ENCODE data around the gene CEP135. TPM values are rescaled to one million over a fixed set of nuclear protein-coding genes. Genes with fewer than 3 reads are reported as not detected.

The CEP135 gene
- polyA plus RNA-seq, 1 donor from 2014 or later: 5.2 TPM

DNA sequence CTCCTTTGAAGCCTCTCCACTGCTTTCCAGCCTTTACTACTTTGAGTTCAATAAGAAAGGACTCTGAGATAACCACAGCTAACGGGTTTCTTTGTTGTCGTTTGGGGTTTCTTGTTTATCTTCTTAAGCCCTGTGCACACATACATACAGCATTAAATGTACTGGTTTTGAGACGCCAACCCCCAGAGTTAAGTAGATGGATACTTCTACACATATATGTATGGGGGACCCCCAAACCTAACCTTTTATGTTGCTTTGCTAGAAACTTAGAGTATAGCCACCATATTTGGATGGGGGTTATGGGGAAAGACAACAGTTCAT lies 697 bp downstream of the CEP135 start:
- Histone ChIP-seq H3K27ac (ENCODE audit: low read length) (no peak overlapping the region), H2AFZ (ENCODE audit: low read depth, low read length) (peak overlapping the region; percentile 91), H3K36me3 (ENCODE audit: insufficient read depth, low read length) (no peaks in the 10 kb centered on the region), H3K79me2 (replicated peaks; ENCODE audit: insufficient read depth, low read length) (peaks cover 24% of the 10 kb centered on the region), H3F3A (ENCODE audit: insufficient read depth, low read length, poor library complexity, severe bottlenecking) (no peaks in the 10 kb centered on the region), H4K20me1 (ENCODE audit: insufficient read depth) (no peaks in the 10 kb centered on the region), H3K4me3 (ENCODE audit: low read length) (peak overlapping the region; percentile 88), H3K4me2 (ENCODE audit: low read length) (no peak overlapping the region), H3K9me2 (ENCODE audit: insufficient read depth, low read length) (no peaks in the 10 kb centered on the region), H3K27me3 (ENCODE audit: insufficient read depth, low read depth, low read length) (no peaks in the 10 kb centered on the region), H3K9me3 (ENCODE audit: low read length) (no peaks in the 10 kb centered on the region), H3K9ac (ENCODE audit: low read length) (peak overlapping the region; percentile 59)
- TF ChIP-seq POLR2AphosphoS5 (IDR thresholded peaks at IDR 0.05) (no peak), RAD21 (conservative IDR thresholded peaks at IDR 0.05) (no peak), TAF1 (IDR thresholded peaks at IDR 0.05; ENCODE audit: low read depth) (no peak), EZH2 (IDR thresholded peaks at IDR 0.05; ENCODE audit: borderline replicate concordance, insufficient read depth, low read length, poor library complexity, severe bottlenecking) (no peak), MXI1 (conservative IDR thresholded peaks at IDR 0.05; ENCODE audit: poor library complexity, severe bottlenecking) (no peak), EP300 (conservative IDR thresholded peaks at IDR 0.05; ENCODE audit: poor library complexity, severe bottlenecking) (no peak), SMC3 (conservative IDR thresholded peaks at IDR 0.05; ENCODE audit: poor library complexity) (no peak)
- TF ChIP-seq, protein P1, sequence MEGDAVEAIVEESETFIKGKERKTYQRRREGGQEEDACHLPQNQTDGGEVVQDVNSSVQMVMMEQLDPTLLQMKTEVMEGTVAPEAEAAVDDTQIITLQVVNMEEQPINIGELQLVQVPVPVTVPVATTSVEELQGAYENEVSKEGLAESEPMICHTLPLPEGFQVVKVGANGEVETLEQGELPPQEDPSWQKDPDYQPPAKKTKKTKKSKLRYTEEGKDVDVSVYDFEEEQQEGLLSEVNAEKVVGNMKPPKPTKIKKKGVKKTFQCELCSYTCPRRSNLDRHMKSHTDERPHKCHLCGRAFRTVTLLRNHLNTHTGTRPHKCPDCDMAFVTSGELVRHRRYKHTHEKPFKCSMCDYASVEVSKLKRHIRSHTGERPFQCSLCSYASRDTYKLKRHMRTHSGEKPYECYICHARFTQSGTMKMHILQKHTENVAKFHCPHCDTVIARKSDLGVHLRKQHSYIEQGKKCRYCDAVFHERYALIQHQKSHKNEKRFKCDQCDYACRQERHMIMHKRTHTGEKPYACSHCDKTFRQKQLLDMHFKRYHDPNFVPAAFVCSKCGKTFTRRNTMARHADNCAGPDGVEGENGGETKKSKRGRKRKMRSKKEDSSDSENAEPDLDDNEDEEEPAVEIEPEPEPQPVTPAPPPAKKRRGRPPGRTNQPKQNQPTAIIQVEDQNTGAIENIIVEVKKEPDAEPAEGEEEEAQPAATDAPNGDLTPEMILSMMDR (IDR thresholded peaks at IDR 0.05; ENCODE audit: poor library complexity, severe bottlenecking): no peak
- TF ChIP-seq, protein P2, sequence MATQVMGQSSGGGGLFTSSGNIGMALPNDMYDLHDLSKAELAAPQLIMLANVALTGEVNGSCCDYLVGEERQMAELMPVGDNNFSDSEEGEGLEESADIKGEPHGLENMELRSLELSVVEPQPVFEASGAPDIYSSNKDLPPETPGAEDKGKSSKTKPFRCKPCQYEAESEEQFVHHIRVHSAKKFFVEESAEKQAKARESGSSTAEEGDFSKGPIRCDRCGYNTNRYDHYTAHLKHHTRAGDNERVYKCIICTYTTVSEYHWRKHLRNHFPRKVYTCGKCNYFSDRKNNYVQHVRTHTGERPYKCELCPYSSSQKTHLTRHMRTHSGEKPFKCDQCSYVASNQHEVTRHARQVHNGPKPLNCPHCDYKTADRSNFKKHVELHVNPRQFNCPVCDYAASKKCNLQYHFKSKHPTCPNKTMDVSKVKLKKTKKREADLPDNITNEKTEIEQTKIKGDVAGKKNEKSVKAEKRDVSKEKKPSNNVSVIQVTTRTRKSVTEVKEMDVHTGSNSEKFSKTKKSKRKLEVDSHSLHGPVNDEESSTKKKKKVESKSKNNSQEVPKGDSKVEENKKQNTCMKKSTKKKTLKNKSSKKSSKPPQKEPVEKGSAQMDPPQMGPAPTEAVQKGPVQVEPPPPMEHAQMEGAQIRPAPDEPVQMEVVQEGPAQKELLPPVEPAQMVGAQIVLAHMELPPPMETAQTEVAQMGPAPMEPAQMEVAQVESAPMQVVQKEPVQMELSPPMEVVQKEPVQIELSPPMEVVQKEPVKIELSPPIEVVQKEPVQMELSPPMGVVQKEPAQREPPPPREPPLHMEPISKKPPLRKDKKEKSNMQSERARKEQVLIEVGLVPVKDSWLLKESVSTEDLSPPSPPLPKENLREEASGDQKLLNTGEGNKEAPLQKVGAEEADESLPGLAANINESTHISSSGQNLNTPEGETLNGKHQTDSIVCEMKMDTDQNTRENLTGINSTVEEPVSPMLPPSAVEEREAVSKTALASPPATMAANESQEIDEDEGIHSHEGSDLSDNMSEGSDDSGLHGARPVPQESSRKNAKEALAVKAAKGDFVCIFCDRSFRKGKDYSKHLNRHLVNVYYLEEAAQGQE (IDR thresholded peaks at IDR 0.05; ENCODE audit: borderline replicate concordance): no peak

DNA sequence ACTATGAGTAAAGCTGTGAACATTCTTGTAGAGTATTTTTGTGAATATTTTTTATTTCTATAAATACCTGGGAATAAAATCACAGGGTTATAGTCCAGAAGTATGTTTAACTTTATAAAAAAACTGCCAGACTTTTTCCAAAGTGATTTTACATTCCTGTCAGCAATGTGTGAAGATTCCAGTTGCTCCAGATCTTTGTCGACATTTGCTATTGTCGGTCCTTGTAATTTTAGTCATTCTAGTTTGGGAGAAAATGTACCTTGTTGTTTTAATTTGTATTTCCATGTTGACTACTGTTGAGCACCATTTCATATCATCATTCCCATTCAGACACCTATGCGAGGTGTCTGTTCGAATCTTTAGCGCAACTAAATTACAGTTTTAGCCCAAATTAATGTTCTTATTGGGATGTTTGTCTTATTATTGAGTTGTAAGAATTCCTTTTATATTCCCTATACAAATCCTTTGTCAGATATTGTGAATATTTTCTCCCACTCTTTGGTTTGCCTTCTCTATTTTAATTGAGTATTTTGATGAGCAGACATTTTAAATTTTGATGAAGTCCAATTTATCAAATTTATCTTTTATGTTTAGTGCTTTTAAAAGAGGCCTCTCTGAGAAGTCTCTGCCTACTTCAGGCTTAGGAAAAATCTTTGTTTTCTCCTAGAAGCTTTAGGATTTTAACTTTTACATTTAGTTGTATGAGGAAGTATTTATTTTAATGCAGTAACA lies 2.6 kb downstream of the CEP135 start:
- Histone ChIP-seq H3K9me2 (ENCODE audit: insufficient read depth, low read length) (no peaks in the 10 kb centered on the region), H3K4me2 (ENCODE audit: low read length) (no peak overlapping the region), H3K36me3 (ENCODE audit: insufficient read depth, low read length) (no peaks in the 10 kb centered on the region), H3F3A (ENCODE audit: insufficient read depth, low read length, poor library complexity, severe bottlenecking) (no peaks in the 10 kb centered on the region), H3K9ac (ENCODE audit: low read length) (no peak overlapping the region), H4K20me1 (ENCODE audit: insufficient read depth) (no peaks in the 10 kb centered on the region), H3K27ac (ENCODE audit: low read length) (no peak overlapping the region), H3K27me3 (ENCODE audit: insufficient read depth, low read depth, low read length) (no peaks in the 10 kb centered on the region), H3K9me3 (ENCODE audit: low read length) (no peaks in the 10 kb centered on the region), H2AFZ (ENCODE audit: low read depth, low read length) (no peak overlapping the region), H3K4me3 (ENCODE audit: low read length) (no peak overlapping the region), H3K79me2 (replicated peaks; ENCODE audit: insufficient read depth, low read length) (peaks cover 24% of the 10 kb centered on the region)
- TF ChIP-seq POLR2AphosphoS5 (IDR thresholded peaks at IDR 0.05): no peak
- no peak for TF ChIP-seq RAD21 (conservative IDR thresholded peaks at IDR 0.05)
- no peak for TF ChIP-seq MXI1 (conservative IDR thresholded peaks at IDR 0.05; ENCODE audit: poor library complexity, severe bottlenecking)
- TF ChIP-seq SMC3 (conservative IDR thresholded peaks at IDR 0.05; ENCODE audit: poor library complexity): no peak
- TF ChIP-seq EP300 (conservative IDR thresholded peaks at IDR 0.05; ENCODE audit: poor library complexity, severe bottlenecking): no peak
- TF ChIP-seq EZH2 (IDR thresholded peaks at IDR 0.05; ENCODE audit: borderline replicate concordance, insufficient read depth, low read length, poor library complexity, severe bottlenecking): no peak
